Left lung (tissue), 10 donors: Measurements from ENCODE around the gene HOMEZ. TPM values are rescaled to one million over a fixed set of nuclear protein-coding genes. Genes with fewer than 3 reads are reported as not detected.
"Not testable (repeated sequence)": the region's sequence is repeated elsewhere in the genome, so short reads cannot be mapped to it uniquely, and the experiment has no call there.

Experiments
- ATAC-seq: fragments of 200-7000 bp; cut with Tn5 transposase; one replicate; pipeline ENCODE4 v1.9.1; 2020; ENCODE audit warnings: moderate library complexity
- DNase-seq, 4 donors: peaks; one replicate each; pipeline ENCODE4 v3.0.0-alpha.2; 2013 to 2020
- H3K27ac ChIP-seq, 2 donors: fragments of 200-600 bp; sonication (generic) in 1 of 2; one replicate each; pipeline versions ENCODE4 v1.5.0 to v1.8.0; 2020 to 2021
- H3K27me3 ChIP-seq, 2 donors: fragments of 200-600 bp; sonication (generic) in 1 of 2; one replicate each; pipeline versions ENCODE4 v1.5.0 to v1.8.0; 2020 to 2021
- H3K36me3 ChIP-seq, 2 donors: fragments of 200-600 bp; sonication (generic) in 1 of 2; one replicate each; pipeline versions ENCODE4 v1.5.0 to v1.8.0; 2020 to 2021
- H3K4me1 ChIP-seq, 2 donors: fragments of 200-600 bp; one replicate each; pipeline ENCODE4 v1.8.0; 2021
- H3K4me3 ChIP-seq, 2 donors: fragments of 200-600 bp; sonication (generic) in 1 of 2; one replicate each; pipeline versions ENCODE4 v1.5.0 to v1.8.0; 2020 to 2021; ENCODE audit warnings: mild to moderate bottlenecking in 1 of 2
- H3K9me3 ChIP-seq, 2 donors: fragments of 200-600 bp; sonication (generic) in 1 of 2; one replicate each; pipeline versions ENCODE4 v1.5.0 to v1.8.0; 2020 to 2021
- intact Hi-C, 2 donors: fragments of 100-400 bp; cut with DNase I; formaldehyde crosslinking; loops; one replicate each; pipeline versions ENCODE4 v1.11.2 to v1.14.2; 2022
- polyA plus RNA-seq, 6 donors: library from polyadenylated mRNA; unstranded; fragments of 120-200 nt; gene quantifications; one replicate each; pipeline ENCODE4 v1.2.1, GENCODE V29; 2013; ENCODE audit not compliant: insufficient read length in 6 of 6
- total RNA-seq, 2 donors: library from RNA; stranded (reverse); fragmentation: NEBNext Ultra II Directional; extraction: Animal tissue kit (Norgen Biotek cat#: 25700); gene quantifications; one replicate each; pipeline ENCODE4 v1.2.1, GENCODE V29; 2021
- TF ChIP-seq, protein P1 (sequence below), 2 donors: fragments of 200-600 bp; sonication (generic) in 1 of 2; IDR thresholded peaks; one replicate each; pipeline versions ENCODE4 v1.5.0 to v1.8.0; 2021; ENCODE audit warnings: antibody characterized with exemption in 2 of 2
- donor health status: DM: no; HTN: yes; CAD: no.
- donor health status: DM: no; HTN: no; CAD: no.

The HOMEZ gene
- total and polyA plus RNA-seq, 8 donors: 11.9 to 18.6 (median 15.4) TPM

DNA sequence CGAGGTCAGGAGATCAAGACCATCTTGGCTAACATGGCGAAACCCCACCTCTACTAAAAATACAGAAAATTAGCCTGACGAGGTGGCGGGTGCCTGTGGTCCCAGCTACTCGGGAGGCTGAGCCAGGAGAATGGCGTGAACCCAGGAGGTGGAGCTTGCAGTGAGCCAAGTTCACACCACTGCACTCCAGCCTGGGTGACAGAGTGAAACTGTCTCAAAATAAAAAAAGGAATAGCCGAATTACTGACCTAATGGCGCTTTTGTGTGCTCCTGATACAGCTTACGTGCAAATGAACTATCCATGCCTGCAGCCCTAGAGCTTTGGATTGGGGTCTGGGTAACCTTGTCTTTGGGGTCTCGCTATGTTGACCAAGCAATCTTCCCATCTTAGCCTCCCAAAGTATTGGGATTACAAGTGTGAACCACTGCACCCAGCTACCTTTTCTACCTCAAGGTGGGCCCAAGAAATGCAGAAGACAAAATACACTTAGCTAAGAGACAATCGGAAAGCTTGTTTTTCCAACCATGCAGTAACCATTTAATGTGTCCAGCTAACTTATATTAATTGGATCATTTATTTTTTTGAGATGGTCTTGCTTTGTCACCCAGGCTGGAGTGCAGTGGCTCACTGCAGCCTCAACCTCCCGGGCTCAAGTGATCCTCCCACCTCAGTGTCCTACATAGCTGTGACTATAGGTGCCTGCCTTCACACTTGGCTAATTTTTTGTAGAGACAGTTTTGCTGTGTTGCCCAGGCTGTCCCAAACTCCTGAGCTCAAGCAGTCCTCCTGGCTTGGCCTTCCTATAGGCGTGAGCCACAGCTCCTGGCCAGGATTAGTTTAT lies 40.8 kb upstream of the HOMEZ start:
- intact Hi-C loops: loop anchor here in 1 of 2 donors (10.0 kb wide), 1 partner anchor 48 kb away; the partner anchor contains the start of genes CMTM5 and IL25
- no peak for ATAC-seq
- H3K36me3 ChIP-seq: peaks cover 0 to 39% of the 10 kb centered on the region in 2 donors
- no peak overlapping the region for H3K27ac ChIP-seq
- no peak for DNase-seq
- H3K9me3 ChIP-seq: no peaks in the 10 kb centered on the region
- H3K4me1 ChIP-seq: peaks cover 8 to 15% of the 10 kb centered on the region in 2 donors
- TF ChIP-seq, protein P1, sequence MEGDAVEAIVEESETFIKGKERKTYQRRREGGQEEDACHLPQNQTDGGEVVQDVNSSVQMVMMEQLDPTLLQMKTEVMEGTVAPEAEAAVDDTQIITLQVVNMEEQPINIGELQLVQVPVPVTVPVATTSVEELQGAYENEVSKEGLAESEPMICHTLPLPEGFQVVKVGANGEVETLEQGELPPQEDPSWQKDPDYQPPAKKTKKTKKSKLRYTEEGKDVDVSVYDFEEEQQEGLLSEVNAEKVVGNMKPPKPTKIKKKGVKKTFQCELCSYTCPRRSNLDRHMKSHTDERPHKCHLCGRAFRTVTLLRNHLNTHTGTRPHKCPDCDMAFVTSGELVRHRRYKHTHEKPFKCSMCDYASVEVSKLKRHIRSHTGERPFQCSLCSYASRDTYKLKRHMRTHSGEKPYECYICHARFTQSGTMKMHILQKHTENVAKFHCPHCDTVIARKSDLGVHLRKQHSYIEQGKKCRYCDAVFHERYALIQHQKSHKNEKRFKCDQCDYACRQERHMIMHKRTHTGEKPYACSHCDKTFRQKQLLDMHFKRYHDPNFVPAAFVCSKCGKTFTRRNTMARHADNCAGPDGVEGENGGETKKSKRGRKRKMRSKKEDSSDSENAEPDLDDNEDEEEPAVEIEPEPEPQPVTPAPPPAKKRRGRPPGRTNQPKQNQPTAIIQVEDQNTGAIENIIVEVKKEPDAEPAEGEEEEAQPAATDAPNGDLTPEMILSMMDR (IDR thresholded peaks at IDR 0.05): no peak
- no peaks in the 10 kb centered on the region for H3K27me3 ChIP-seq
- H3K4me3 ChIP-seq: no peak overlapping the region

DNA sequence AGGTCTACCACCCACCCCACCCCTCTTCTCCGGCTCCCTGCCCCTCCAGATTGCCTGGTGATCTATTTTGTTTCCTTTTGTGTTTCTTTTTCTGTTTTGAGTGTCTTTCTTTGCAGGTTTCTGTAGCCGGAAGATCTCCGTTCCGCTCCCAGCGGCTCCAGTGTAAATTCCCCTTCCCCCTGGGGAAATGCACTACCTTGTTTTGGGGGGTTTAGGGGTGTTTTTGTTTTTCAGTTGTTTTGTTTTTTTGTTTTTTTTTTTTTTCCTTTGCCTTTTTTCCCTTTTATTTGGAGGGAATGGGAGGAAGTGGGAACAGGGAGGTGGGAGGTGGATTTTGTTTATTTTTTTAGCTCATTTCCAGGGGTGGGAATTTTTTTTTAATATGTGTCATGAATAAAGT lies 39.8 kb upstream of the HOMEZ start:
- H3K4me1 ChIP-seq: peaks cover 8 to 15% of the 10 kb centered on the region in 2 donors
- DNase-seq, H3K4me3 ChIP-seq, H3K27me3 ChIP-seq, H3K27ac ChIP-seq, H3K9me3 ChIP-seq, ATAC-seq: not testable (repeated sequence)
- intact Hi-C loops: loop anchor here in 1 of 2 donors (10.0 kb wide), 1 partner anchor 49 kb away; the partner anchor contains the start of genes CMTM5 and IL25
- H3K36me3 ChIP-seq: peaks cover 0 to 39% of the 10 kb centered on the region in 2 donors

DNA sequence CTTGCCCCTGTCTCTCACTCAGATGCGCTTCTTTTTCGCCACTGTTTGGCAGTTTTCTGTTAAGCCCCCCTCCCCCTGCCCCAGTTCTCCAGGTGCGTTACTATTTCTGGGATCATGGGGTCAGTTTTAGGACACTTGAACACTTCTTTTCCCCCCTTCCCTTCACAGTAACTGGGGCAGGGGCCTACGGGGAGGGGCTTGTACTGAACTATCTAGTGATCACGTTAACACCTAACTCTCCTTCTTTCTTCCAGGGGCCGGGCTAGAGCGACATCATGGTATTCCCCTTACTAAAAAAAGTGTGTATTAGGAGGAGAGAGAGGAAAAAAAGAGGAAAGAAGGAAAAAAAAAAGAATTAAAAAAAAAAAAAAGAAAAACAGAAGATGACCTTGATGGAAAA lies 39.1 kb upstream of the HOMEZ start:
- Histone ChIP-seq H3K36me3 (peaks cover 0 to 39% of the 10 kb centered on the region in 2 donors), H3K4me3 (no peak overlapping the region), H3K4me1 (peaks cover 13 to 22% of the 10 kb centered on the region in 2 donors), H3K9me3 (no peaks in the 10 kb centered on the region), H3K27me3 (no peaks in the 10 kb centered on the region), H3K27ac (no peak overlapping the region)
- ATAC-seq (no peak), DNase-seq (no peak)
- TF ChIP-seq, protein P1 (IDR thresholded peaks at IDR 0.05): no peak
- intact Hi-C loops: loop anchor here in 1 of 2 donors (10.0 kb wide), 1 partner anchor 50 kb away; the partner anchor contains the start of genes CMTM5 and IL25

DNA sequence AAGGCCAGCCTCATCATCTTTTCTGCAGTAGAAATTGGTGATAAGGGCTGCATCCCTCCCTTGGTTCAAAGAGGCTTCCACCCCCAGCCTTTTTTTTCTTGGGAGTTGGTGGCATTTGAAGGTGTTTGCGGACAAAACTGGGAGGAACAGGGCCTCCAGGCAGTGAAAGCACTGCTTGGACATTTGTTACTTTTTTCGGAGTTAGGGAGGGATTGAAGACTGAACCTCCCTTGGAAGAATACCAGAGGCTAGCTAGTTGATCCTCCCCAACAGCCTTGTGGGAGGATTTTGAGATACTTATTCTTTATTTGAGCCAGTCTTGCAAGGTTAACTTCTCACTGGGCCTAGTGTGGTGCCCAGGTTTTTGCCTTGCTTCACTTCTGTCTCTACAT lies 38.5 kb upstream of the HOMEZ start:
- H3K36me3 ChIP-seq: peaks cover 0 to 39% of the 10 kb centered on the region in 2 donors
- peaks cover 13 to 23% of the 10 kb centered on the region in 2 donors for H3K4me1 ChIP-seq
- H3K27me3 ChIP-seq: no peaks in the 10 kb centered on the region
- TF ChIP-seq, protein P1 (IDR thresholded peaks at IDR 0.05): no peak
- H3K9me3 ChIP-seq: no peaks in the 10 kb centered on the region
- no peak for DNase-seq
- intact Hi-C loops: loop anchor here in 1 of 2 donors (10.0 kb wide), 1 partner anchor 50 kb away; the partner anchor contains the start of genes CMTM5 and IL25
- no peak for ATAC-seq
- no peak overlapping the region for H3K4me3 ChIP-seq
- no peak overlapping the region for H3K27ac ChIP-seq

DNA sequence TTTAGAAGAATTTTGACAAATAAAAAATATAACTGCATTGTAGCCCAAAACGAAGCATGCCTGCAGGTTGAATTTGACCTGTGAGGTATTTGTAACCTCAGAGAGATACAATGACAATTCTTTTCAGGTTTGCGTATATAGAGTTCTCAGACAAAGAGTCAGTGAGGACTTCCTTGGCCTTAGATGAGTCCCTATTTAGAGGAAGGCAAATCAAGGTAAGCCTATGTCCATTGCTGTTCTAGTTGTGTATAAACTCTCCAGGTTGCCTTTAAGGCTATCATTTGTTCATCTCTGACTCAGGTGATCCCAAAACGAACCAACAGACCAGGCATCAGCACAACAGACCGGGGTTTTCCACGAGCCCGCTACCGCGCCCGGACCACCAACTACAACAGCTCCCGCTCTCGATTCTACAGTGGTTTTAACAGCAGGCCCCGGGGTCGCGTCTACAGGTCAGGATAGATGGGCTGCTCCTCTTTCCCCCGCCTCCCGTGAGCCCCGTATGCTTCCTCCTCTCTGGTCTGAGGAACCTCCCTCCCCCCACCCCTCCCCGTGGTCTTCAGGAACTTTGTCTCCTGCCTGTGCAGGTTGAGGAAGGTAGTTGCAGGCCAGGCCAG lies 38.0 kb upstream of the HOMEZ start:
- Histone ChIP-seq H3K27ac (no peak overlapping the region), H3K4me3 (no peak overlapping the region), H3K9me3 (no peaks in the 10 kb centered on the region), H3K4me1 (peaks cover 13 to 23% of the 10 kb centered on the region in 2 donors), H3K27me3 (no peaks in the 10 kb centered on the region), H3K36me3 (peaks cover 0 to 39% of the 10 kb centered on the region in 2 donors)
- ATAC-seq: no peak
- TF ChIP-seq, protein P1 (IDR thresholded peaks at IDR 0.05): no peak
- intact Hi-C loops: loop anchor here in 1 of 2 donors (10.0 kb wide), 1 partner anchor 51 kb away; the partner anchor contains the start of genes CMTM5 and IL25
- no peak for DNase-seq
